Stimulated activated CD8-positive, alpha-beta memory T cell treated with anti-CD3 and anti-CD28 coated beads, Interleukin-12 subunit alpha, Interleukin-12 subunit beta, amount 100 ng/mL, for 24 hours (primary cell): ENCODE measurements around the gene LAMC3.

Experiments
- DNase-seq: peaks from one replicate; pipeline ENCODE4 v3.0.0-alpha.2; 2020; ENCODE audit errors: extremely low read depth

LAMC3 gene

DNA sequence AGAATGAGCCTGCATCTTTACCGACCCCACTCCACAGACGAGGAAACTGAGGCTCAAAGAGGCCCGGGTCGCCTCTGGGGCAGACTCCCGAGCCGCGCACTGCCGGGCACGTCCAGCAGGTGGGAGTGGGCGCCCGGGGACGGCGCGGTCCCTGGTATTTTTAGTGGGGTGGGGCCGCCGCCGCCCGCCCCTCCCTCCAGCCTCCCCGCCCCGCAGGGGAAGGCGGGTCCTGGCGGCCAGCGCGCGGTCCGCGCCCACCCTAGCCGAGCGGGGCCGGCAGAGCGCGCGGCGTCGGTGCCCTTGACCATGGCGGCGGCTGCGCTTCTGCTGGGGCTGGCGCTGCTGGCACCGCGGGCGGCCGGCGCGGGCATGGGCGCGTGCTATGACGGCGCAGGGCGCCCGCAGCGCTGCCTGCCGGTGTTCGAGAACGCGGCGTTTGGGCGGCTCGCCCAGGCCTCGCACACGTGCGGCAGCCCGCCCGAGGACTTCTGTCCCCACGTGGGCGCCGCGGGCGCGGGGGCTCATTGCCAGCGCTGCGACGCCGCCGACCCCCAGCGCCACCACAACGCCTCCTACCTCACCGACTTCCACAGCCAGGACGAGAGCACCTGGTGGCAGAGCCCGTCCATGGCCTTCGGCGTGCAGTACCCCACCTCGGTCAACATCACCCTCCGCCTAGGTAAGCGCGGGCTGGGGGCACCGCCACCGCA lies at the start of gene LAMC3:
Gene LAMC3 (plus strand): TSS at position 266 of the 710 bp plus-strand sequence. CDS start 41 bp downstream, at position 307.
- no peak for DNase-seq

DNA sequence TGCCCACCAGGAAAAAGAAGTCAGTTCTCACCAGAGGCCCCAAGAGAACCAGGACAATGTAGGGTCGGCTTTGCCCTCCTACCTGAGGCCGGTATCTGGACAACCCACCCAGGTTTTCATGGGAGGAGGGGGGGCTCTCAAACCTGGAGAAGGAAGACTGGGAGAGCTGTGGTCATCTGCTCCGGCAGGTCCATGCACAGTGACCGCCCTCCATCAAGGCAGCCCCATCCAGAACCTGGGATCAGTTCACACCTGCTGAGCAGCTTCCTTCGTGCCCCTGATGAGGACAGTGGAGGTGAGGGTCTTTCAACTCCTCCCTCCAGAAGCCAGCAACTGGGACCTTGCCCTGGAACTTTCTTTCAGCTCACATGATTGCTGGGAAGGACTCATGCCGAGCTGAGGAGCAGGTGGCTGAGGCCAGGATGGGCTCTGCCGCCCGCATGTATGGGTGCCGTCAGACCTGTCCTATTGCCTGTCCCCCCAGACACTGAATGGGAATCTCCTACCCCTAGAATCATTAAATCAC lies 49.1 kb upstream of the LAMC3 start:
- DNase-seq: no peak

DNA sequence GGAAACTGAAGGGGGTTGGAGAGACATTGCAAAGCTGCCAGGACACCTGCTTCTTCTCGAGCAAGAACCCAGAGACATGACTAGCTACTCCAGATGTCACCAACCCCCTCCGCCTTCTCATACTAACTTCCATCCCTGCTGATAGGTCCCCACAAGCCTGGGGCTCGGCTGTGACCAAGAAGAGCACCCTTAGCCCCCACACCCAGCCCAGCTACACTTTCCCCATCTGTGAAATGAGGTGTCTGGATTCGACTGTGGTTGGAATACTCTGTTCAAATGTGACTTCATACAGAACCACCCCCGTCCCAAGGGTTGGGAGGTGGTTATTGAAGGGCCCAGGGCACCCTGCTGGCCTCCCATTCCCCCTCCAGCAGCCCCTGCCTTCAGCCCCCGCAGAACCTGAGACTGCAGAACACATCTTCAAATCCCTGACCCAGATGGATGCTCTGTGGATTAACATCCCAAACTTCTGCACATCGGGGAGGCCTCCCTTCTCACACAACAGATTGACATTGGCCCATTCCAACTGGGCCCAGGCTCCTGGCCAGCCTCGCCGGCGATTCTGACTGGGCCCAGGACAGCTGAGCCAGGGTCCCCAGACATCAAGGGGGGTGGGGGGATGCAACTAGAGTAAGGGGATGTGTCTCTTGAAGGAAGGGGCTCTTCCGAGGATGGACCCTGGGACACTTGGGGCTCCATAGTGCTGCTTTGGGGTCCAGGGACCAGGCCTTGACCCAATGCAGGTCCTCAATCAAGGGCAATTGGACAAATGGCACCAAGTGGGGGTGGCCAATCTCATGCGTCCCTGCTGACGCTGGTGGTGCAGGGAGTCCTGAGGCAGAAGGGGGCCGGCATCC lies 48.2 kb upstream of the LAMC3 start:
- DNase-seq: no peak

DNA sequence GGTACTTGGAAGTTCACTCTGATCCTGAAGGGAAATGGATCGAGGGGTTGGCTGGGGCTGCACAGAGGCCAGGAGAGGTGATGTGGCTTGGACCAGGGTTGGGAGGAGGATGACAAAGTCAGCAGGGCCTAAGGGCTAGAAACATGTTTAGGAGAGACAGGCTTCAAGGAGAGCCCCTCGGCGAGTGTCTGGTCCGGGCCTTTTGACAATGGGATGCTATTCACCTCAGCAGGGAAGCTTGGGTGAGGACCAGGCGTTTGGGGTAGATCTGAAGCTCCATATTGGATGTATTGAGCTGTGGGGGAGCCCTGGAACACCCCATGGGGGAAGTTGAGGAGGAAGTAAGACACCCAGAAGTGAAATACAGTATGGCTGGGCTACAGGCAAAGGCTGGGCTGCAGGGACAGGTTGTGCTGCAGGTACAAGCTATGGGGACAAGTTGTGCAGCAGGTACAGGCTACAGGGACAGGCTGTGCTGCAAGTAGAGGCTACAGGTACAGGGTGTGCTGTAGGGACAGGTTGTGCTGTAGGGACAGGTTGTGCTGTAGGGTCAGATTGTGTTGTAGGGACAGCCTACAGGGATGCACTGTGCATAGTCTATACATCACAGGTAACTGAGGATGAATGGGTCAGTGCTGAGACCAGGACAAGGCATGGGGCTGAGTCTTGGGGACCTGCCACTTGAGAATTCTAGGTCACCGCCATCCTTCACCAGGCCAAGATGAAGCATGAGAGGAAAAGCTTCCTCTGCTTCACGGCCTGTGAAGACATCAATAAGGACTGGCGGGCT lies 47.3 kb upstream of the LAMC3 start:
- DNase-seq: no peak

DNA sequence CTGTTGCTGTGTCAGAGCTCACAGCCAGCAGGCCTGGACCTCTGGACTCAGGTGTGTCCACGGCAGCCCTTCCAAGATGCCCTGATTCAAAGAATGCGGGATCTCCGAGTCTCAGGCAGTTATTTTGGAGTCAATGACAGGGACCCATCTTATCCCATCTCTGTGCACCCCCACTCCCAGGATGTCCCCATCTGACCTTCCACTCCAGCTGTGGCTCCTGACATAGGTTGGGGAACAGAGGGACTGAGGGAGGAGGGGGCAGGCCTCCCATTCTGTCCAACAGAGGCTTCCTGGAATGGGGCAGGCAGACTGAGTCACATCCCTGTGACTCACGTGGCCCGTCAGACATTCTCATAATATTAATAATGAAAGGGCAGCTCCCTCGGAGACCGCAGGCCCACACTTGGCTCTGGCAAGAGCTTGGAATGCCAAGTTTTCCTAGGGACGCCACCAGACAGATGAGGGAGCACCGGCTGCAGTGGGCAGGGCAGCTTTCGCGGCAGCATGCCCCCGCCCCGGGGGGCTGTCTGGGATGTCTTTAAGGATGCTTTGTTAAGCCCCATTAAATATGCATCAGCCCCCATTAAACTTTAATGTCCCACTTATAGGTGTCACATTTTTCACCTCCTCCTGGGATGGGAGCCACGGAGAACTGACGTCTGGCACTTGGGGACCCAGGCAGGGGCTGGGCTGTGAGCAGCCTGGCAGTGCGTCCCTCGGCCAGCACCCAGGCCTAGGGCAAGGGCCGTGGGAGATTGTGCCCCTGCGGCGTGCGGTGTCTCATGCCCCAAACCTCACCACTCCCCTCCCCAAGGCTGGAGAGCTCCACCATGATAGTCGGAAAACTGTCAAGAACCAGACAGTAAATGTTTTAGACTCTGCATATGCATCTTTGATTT lies 46.3 kb upstream of the LAMC3 start:
- DNase-seq: no peak

DNA sequence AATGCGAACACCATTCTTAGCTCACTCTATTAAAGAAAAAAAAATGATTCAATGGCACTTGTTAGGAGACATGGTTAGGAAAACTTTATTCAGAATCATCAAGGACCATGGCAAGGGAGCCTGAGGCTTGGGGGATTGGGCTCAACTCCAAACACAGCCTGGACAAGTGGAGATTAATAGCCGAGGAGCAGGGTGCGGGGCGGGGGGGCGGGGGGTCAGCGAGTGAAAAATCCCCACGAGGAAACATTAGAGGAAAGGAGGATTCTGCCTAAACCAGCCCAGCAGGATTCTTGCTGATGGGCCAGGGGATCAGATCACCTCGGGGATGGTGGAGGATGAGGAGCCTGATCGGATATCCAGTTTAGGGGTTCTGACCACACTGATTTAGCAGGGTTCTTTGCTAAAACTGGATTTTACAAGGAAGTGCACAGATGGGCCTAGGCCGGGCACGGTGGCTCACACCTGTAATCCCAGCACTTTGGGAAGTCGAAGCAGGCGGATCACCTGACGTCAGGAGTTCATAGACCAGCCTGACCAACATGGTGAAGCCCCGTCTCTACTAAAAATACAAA lies 45.6 kb upstream of the LAMC3 start:
- DNase-seq: no peak

DNA sequence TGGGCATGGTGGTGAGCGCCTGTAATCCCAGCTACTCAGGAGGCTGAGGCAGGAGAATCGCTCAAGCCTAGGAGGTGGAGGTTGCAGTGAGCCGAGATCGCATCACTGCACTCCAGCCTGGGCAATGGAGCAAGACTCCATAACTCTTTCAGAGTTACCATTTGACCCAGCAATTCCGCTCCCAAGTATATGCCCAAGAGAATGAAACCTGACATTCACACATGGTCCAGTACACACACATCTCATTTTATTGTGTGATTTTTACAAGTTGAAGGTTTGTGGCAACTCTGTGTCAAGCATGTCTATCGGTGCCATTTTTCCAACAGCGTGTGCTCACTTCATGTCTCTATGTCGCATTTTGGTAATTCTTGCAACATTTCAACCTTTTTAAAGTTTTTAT lies 45.1 kb upstream of the LAMC3 start:
- no peak for DNase-seq

DNA sequence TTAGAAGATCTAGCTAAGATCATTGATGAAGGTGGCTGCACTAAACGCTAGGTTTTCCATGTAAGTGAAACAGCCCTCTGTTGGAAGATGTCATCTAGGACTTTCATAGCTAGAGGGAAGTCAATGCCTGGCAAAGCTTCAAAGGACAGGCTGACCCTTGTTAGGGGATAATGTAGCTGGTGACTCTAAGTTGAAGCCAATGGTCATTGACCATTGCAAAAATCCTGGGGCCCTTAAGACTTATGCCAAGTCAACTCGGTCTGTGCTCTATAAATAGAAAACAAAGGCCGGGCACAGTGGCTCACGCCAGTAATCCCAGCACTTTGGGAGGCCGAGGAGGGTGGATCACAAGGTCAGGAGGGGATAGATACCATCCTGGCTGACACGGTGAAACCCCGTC lies 43.3 kb upstream of the LAMC3 start:
- DNase-seq: no peak

DNA sequence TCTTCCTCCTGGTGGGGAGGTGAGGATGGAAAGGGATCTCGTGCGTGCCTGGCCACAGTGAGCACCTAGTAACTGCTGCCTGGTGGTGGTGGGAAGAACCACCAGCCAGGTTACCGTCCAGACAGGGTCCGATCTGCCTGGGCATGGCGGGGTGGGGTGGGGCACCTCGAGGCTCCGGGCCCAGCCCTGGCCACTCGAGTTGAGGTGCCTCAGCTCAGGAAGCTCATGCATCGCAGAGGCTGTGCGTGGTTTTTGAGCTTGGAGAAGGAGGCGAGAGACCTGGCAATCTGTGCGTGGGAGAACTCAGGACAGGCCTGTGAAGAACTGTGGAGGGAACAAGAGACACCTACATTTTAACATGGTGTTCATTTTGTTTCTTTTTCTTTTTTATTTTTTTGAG lies 38.9 kb upstream of the LAMC3 start:
- no peak for DNase-seq

DNA sequence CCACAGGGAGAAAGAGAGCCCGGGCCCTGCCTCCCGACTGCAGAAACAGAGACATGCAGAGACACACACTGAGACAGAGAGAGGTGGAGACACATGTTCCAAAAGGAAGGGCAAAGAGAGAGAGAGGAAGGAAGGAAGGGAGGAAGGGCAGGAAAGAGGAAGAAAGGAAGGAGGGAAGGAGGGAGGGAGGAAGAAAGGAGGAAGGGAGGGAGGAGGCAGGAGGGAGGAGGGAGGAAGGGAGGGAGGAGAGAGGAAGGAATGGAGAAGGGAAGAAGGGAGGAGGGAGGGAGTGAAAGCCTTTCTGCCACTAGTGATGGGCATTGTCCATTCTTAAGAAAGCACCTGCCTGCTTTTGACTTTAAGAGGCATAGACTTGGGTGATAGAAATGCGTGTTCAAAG lies 38.1 kb upstream of the LAMC3 start:
- no peak for DNase-seq

DNA sequence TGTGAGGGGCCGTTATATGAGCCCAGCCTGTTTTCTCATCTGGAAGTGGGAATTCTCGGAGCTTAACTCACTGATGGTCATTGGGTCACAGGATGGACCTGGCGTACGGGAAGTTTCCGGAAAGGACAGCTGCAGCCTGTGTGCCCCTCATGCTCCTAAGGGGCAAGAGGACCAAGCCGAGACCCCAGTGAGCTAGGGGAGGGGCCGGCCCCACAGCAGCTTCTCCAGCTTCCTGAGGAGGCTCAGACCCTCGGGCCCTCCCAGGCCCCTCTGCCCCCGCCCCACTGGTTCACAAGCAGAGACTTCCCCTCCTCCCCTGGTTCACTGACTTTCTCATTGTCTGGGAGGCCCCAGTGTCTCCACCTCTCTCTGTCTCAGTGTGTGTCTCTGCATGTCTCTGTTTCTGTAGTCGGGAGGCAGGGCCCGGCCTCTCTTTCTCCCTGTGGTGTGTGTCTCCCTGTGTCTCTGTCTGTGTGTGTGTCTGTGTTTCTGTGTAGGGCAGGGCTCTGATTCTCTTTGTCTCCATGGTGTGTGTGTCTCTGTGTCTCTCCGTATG lies 37.6 kb upstream of the LAMC3 start:
- DNase-seq: no peak

DNA sequence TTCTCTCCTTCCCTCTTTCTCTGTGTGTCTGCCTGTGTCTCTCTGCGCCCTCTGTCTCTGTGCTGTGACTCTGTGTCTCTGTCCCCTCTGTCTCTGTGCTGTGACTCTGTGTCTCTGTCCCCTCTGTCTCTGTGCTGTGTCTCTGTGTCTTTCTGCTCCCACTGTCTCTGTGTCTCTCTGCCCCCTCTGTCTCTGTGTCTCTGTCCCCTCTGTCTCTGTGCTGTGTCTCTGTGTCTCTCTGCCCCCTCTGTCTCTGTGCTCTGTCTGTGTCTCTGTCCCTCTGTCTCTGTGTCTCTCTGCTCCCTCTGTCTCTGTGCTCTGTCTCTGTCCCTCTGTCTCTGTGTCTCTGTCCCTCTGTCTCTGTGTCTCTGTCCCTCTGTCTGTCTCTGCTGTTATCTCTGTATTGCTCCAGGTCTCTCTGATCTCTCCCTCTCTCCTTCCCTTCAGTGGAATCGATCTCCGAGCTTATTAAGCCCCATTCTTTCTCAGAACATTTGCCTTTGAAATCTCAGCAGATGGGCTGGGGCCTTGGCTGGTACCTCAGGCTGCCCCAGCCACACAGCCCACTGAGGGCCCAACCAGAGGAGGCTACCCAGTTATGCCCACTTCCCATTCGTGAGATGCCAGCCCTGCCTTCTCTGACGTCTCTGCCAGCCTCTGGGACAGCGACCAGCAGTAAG lies 36.6 kb upstream of the LAMC3 start:
- DNase-seq: no peak

DNA sequence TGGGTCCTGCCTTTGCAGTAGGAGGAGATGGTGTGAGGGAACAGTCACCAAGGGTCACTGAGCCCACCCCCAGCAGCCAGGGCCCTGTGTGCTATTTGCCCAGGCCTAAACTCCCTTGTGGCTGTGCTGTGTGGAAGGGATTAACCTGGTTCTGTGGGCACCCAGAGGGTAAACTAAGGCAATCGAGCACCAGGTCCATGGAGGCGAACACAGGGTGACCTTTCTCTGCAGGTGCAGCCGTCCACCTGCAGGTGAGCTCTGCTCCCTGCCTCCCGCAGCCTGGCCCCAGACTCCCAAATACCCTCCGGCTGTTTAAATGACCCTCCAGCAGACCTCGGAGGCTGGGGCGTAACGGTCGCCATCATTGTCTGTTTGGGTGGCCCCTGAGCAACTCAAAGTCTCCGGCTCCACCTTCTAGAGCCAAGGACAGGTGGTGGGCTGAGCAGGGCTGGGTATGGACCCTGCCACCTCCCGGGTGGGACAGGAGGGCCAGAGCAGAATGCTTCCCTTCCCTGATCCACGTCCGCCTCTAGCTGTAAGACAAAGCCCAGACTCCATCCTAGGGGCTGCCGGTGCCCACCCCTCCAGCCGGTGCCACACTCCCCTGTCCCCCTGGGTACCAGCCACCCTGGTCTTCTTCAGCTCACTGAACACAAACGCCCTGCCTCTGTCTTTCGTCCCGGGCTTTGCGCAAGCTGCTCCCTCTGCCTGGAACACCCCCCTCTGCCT lies 35.9 kb upstream of the LAMC3 start:
- no peak for DNase-seq

DNA sequence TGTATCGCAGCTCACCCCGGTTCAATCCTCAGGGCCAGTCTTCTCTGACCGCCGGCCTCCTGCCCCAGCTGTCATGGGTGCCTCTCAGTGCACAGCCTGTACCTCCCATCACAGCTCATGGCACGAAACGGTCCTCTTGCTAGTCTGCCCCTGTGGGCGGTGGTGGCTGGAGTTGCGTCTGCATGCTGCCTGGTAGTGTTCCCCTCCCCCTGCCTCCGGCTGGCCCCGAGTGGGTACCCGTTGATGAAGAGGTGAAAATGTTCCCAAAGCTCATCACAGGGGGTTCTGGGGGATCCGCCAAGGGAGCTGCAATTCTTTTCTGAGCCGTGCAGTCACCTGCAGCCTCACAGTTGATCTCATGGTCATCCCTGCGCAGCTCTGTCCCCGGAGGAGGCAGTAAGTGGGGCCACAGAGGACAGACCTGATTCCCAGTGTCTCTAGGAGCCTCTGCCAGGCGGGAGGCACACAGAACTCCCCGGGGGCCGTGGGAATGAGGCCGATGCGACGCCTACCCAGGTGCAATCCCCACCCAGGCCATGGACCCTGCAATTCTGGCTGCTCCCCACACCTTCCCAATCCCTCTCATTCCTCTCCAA lies 35.2 kb upstream of the LAMC3 start:
- DNase-seq: no peak

DNA sequence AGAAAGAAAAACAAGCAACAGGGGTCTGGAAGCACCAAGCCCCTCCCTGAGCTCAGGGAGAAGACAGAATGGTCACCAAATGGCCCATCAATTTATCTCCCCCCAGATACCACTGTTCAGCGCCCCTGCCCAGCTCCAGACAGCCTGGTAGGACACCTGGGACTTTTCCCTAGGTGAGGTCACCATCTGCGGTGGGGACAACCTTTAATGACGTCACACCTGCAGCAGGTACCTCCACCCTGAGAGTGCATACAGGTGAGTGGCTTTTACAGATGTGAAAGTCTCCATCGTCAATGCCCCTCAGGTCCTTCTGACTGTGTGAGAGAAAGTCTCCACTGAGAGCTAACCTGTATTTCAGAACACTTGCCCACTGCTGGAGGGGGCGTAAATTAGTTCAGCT lies 34.3 kb upstream of the LAMC3 start:
- no peak for DNase-seq

DNA sequence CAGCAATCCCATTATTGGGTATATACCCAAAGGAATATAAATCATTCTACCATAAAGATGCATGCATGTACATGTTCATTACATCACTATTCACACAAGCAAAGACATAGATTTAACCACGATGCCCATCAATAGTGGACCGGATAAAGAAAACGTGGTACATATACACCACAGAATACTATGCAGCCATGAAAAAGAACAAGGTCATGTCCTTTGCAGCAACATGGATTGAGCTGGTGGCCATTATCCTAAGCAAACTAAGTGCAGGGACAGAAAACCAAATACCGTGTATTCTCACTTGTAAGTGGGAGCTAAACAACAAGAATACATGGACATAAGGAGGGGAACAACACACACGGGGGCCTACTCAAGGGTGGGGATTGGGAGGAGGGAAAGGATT lies 33.8 kb upstream of the LAMC3 start:
- no peak for DNase-seq

DNA sequence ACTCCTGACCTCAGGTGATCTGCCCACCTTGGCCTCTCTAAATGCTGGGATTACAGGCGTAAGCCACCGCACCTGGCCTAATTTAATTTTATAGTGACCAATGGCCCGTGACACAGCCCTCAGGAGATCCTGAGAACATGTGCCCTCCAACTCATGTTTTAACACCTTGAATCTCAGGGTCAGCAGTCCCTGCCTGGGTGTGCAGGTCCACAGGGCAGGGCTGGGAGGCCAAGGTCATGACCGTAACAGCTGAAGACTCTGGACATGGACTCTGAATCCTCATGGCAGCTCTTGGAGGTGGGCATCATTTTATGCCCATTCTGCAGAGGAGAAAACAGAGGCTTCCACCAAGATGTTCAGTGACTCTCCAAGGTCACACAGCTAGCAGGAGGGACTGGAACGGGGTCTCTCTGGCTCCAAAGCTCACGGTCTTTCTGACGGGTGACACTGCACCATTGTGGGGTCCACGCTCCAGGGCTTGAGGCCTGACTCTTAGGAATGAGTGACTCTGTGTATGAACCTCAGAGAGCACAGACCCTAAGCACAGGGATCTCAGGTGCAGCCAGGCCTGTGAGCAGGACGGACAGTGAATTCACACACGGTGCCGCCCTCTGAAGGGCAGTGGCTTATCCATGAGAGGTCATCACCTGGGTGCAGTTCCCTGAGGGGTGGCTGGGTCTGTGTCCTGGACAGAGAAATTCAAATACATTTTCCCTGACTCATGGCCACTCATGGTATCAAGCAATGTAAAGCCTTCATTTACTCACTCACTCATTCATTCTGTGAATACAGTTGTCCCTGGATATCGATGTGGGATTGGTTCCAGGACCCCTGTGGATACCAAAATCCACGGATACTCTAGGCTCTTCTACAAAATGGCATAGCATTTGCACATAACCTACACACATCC lies 32.8 kb upstream of the LAMC3 start:
- DNase-seq: no peak

DNA sequence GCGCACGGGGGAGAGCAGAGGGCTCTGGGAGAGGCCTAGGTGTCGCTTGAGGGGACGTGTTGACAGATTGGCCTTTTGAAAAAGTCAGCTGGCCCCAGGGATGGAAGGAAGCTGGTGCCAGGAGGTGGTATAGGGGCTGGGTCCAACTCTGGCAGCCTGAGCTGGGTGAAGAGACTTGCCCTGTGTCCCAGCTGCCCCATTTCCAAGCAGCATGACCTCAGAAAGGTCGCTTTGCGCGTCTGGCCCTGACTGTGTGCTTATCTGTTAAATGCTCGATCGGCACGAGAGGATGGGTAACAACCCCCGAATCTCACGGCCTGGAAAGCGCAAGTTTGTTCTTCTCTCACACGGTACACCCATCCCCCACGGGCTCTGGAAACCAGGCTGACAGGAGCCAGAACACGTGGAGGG lies 31.2 kb upstream of the LAMC3 start:
- DNase-seq: no peak
